HUDEP-2 (cell line): ENCODE measurements around the gene TOR4A.

Source experiments
- DNase-seq, 76 experiments: peaks; one replicate each; lab custom pipeline; 2025; ENCODE audit not compliant: unreplicated experiment in 76 of 76; lab: John Stamatoyannopoulos, UW

The TOR4A gene

DNA sequence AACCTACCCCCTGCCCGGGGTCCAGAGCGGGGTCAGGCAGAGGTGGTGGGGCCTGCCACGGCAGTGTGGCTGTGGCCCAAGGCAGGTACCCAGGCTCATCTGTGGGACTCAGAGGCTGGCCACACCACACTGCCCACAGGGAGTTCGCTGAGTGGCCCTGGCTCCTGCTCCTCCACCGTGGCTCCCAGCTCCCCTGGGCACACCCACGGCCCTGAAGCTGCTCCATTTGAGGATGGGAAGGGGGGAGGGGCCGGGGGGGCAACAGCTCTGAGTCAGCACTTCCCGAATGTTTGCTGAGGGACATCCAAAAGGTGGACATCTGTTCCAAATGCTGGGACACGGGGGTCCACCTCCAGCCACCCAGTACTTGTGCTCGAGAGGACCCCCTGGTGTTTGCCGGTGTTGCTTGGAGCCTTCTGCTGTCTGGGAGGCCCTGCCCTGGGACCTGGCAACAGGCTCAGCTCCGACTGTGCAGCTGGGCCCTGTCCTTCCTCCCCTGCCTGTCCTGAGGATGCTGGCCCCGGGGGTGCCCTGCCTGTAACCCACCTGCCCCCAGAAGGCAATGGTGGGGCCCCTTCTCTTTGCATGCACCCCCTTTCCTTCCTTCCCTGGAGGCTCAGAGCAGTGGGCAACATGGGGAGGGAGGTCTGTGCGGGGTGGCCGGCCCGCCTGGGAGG lies 27.0 kb downstream of the TOR4A start:
- DNase-seq: no peak

DNA sequence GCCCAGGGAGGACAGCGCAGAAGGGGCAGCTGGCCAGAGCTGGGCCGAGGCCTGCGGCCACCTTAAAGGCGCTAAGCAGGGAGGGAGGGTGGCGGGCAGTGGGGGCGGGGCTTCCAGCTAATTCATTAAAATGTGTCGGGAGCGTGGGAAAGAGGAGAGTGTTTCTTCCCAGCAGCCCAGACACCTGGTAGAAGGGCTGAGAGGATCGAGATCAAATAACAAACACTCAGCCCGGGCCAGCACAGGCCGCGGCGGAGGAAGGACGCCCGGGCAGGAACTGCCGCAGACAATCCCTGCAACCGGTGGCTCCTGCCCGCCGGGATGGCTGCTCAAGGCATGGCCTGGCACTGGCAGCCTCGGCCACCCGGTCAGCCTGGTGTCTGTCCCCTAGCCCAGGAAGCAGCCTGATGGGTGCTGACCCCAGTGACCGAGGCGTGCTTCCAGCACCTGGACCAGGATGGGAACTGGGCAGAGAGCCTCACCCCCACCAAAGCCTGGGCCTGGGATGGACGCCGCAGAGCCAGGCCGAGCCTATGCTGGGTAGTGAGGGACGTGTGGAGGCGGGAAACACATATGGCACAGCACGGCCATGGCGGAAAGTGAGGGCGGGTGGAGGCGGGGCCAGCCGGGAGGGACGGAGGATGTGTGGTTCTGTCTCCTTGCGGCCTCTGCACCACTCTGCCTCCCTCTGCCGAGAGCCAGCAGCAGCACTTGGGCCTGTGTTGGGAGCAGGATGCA lies 27.7 kb downstream of the TOR4A start:
- peak in 49 of 76 experiments; percentile 7 to 70 (median 36) for DNase-seq

DNA sequence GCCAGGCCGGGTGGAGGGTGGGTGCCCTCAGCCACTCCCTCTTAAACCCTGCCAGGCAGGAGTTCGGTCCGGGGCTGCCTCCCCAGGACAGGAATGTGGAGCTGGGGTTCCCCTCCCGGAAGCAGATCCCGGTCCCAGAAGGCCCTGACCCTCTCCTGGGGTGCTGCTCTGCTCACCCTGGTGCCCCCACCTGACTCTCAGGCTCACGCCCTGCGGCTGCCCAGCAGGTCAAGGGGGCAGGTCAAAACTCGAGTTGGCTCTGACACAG lies 28.2 kb downstream of the TOR4A start:
- DNase-seq: no peak

DNA sequence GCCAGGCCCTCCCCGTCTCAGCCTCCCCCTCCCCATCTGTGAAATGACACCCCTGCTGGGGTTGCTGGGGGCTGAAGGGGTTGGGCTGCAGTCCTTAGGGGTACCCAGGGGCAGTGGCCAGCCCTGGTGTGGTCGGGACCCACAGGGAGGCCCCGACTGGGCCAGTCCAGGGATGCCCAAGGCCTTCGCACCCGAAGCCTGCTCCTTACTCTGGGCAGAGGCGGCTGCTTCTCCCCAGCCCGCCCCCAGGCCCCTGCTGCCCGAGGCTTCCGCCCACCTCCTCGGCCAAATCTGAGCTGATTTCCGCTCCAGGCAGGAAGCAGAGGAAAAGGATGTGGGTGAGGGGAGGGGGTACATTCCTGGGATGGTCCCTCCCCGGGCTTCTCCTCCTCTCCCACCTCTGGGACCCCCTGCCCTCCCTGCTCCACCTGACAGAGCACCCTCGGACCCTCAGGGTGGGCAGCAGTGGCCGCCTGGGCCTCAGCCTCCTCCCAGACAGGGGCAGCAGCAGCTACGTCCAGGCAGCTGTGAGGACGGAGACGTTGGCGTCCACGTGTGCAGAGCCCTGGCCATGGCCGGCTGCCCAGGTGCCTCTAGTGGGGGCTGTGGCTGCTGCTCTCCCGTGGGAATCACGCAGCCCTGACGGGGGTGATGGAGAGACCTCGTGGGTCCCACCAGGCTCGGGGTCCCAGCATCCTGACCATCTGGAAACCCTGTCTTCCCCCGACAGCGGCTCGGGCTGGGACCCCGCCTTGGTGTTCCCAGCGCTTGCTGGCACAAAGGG lies 28.7 kb downstream of the TOR4A start:
- DNase-seq: no peak

DNA sequence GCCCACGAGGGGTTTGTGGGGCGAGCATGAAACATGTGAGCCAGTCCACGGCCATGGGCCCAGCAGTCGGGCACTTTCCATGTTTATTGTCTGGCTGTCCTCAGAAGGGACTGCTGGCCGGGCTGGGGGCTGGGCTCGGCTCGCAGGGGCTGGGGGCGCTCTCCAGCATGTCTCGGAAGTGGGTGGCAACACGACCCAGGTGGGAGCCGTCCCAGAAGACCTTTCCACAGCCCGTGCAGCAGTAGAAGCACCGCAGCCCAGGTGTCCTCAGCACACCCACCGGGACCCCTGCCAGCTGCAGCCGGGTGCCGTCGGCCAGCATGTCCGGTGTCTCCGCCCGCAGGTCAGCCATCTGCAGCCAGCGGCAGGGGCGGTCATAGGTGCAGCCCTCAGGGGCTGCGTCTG lies 29.3 kb downstream of the TOR4A start:
- DNase-seq: no peak

DNA sequence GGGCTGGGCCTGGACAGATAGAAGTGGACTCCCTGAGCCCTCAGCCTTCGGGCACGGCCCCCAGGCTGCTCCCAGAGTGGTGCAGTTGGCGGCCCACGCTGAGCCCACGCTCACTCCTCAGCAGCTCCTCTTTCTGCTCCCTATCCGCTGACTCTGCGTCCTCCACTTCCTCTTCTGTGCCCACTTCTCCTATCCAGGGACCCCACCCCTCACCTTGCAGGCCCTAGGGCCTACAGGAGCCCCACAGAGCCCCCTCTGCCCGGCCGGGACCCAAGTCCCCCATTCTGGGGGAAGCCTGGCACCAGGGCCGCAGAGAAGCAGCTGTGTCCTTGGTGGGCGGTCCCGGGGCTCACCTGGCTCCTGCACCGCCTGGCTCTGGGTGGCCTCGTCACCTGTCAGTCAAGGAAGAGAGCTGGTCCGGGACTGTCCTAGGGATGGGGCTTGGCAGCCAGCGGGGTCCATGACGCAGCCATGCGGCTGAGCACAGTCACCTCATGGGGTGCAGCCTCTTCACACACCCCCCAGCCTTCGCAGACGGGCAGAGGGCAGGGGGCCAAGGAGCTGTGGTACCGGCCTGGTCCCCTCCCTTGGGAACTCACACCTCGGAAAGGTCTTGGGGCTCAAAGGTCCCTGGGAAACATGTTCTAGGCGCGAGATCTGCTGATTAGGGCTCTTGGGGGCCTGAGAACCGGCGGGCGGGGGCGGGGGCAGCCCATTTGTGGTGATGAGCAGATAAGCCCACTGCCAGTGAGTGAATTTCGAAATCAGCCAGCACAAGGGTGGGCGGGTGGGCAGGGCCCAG lies 29.9 kb downstream of the TOR4A start:
- peak in 1 of 76 experiments; percentile 23 for DNase-seq

DNA sequence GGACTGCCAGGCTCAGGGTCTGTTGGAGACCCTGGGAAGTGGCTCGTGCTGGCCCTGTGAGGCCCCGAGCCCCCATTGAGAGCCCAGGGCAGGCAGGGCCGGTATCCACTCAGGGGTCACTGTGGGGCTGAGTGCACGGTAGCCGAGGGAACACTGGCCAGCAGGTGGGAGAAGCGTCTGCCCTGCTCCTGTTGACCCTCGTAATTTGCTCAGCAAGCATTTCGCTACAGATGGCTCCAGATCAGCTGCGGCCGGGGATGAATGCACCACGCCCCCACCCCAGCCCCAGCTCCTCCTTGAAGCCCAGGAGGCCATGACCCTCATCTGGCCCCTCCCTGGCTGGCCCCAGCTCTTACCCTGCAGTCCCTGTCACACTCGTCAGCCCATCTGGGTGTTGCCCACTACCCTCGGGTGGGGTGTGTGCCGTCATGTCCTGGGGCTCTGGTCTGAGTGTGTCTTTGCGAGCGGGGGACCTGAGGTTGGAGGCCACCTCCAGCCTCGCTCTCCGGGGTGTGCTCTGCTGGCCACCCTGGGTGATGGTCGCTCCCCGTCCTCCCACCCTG lies 30.6 kb downstream of the TOR4A start:
- no peak for DNase-seq

DNA sequence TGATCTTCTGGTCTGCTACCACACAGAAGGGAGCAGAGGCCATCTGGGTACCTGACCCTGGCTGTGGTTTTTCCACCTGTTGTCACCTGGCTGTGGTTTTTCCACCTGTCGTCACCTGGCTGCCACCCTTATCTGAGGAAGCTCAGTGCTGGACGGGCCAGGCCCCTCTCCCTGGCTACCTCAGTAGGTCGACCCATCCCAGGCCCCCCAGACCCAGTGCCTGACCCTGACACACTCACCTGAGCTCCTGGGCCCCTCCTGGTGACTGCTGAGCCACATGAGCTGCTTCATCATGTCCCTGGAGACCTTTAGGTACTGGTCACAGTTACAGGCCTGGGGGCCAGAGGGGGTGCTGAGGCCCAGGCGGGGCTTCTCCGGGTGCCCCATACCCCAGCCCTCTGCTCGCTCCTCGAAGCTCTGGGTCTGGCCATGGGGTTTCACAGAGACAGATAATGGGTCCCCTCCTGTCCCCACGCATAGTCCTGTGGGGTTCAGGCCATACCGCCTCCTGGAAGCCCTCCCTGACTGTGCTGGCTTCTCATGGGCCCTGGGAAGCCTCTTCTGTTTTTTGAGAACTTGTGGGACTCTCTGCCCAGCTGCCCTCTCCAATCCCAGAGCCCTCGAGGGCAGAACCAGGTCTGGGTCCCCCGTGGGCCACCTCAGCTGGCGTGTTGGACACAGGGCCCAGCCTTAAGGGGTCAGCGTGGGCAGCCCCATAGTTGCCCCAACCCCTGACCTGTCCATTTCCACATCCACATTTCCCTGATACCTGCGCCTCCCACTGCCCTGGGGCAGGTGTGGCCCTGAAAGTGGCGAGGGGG lies 32.1 kb downstream of the TOR4A start:
- DNase-seq: no peak

DNA sequence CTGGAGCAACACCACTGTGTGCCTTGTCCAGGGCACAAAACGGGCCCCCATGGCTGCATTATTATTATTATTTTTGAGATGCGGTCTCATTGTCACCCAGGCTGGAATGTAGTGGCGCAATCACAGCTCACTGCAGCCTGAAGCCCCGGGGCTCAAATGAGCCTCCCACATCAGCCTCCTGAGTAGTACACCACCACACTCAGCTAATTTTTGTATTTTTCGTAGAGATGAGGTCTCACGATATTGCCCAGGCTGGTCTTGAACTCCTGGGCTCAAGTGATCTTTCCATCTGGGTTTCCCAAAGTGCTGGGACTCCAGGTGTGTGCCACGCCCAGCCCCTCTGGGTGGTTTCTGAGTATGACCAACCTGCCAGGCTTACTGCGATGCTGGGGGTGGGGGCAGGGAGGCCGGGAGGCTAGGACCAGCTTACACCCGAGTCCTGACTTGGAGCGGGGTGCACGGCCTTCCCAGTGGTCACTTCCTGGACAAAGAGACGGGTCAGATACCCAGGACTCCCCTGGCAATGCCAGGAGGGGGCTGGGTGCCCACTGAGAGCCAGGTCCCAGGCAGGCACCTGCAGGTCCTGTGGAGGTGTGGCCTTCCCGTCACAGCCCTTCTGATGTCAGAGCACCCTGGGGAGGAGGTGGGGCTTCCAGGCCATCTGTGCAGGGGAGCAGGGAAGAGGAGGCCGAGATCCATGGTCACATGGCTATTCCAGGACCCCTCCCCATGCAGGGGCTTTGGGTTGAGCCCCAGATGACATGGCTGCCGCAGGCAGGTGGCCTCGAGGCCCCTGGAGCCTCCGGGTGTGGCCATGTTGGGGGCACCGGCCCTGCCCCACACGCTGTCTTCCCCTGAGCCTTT lies 32.9 kb downstream of the TOR4A start:
- DNase-seq: no peak

DNA sequence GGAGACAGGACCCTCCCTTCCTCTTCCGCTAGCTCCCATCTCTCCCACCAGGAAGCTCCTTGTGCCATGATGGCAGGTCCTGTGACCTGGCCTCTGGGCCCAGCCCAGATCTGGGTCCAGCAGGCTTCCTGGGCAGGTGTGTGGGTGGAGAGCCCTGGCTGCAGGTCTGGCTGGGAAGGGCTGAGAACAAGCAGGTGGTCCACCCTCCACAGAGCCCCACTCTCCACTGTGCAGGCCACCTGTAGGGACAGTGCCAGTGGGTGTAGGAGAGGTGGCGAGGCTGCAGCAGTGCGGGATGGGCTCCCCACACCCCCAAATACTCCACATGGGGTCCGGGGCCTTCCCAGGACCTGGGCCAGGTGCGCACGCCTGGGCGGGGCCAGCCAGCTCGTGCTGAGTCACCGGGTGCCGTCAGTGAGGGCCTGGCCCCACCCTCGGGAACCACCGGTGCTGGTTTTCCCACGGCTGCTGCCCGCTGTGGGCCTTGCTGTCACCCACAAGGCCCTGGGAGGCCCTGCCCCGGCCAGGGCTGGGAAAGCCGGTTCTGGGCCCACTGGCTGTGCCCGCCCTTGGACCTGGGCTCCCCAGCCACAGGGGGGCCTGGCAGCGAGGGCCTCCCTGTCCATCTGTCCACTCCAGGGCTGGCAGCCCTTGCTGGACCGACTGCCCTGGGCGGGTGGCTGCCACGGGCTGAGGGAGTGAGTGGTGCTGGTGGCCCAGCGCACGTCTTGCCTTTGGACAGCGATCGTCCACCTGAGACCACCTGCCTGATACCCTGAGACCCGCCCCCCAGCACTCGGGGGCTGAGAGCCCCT lies 33.9 kb downstream of the TOR4A start:
- DNase-seq: no peak

DNA sequence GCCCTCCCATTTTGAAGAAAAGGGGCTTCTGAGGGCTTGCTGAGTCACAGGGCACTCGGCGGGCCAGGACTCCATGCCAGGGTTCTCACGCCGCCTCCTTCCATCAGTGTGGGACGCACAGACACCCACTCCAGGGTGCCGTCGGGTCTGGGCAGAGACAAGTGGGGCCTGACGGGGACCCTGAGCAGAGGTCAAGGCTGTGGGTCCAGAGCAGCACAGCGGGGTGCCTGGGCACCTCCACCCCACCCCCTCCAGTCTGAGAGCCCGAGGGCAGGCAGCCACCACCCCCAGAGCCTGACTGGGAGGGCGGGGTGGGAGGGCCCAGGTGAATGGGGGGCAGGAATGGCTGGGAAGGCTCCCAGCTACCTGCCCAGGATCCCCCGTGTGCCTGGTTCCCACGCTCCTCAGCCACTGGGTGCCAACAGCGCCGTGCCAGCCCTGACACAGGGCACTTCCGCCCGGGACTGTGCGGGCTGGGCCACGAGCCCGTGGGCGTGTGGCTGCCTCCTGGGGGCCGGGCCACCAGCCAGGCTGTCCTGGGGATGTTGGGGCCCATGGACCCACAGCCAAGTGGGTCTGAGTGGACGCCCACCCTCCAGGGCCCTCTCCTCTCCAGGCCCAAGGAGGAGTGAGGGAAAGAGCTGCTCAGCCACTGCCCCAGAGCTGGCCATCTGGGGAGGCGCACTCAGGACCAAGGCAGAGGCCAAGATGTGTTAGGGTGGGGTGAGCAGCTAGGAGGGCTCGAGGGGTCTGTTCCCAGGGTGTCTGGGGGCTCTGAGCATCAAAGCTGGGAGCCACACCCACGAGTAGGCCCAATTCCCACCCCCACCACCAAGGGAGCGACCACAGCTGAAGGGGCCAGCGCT lies 34.7 kb downstream of the TOR4A start:
- no peak for DNase-seq

DNA sequence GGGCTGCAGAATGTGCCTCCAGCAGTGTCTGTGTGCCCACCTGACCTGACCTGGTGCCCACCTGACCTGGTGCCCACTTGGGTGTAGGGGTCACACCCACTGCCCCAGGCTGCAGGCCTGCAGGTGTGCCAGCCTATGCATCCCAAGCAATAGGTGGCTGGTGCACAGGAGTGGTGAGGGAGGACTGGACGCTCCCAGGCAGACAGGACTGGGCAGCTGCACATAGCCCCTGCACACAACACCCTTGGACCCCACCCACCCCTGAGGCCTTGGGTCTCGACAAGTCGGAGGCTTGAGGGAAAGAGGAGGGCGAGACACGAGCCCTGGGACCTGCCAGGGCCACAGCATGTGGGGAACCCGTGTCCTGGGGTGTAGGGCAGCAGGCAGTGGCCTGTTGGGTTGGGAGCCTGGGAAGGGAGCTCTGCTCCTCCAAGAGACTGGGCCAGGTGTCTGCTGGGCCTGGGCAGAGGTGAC lies 35.4 kb downstream of the TOR4A start:
- no peak for DNase-seq

DNA sequence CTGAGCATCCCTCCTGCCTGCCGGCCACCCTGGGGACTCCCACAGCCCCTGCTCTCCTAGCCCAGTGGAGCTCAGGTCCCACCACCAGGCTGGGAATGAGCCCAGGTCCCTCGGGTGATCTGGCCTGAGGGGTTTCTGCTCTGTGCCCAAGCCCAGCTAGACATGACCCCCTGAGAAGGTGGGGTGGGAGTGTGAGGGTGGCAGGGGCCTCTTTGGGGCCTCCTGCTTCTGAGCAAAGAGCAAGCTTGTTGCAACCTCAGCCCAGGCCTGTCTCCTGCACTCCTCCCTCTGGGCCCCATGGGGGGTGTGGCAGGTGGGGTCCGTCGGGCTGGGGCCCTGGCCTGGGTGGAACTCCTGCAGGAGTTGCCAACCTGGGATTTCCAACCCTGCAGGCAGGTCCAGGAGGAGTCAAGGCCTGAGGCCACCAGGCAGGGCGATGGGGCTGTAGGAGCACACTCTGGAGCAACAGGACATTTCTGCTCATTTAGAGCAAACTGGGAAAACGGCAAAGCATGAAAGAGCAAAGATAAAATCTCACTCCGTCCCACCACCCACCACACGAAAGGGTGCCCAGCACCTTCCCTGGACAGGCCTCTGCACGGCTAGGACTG lies 35.9 kb downstream of the TOR4A start:
- peak in 1 of 76 experiments; percentile 13 for DNase-seq

DNA sequence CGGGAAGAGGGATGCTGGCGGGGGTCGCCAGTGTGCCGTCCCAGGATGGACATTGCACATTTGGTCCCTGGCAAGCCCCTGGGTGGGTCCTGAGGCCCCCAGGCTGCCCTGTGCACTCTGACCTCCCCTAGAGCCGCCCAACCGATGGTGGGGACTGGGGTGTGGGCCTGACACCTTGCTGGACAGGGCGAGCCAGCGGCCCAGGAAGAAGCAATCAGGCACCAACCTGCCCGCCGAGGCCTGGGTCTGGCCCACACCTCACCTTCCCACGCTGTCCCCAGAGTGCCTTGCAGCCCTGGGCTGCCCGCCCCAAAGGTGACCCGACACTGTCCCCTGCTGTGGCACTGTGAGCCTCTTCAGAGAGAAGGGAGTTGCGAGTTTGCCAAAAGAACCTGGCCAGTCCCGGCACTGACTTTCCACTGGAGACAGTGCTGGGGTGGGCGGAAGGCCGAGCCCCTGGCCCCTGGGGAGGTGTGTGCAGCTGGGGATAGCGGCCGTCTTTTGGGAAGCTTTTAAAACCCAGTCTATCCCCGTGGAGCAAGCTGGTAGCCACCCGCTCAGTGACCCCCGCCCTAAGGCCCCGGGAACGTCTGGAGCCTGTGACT lies 36.5 kb downstream of the TOR4A start:
- DNase-seq: no peak

DNA sequence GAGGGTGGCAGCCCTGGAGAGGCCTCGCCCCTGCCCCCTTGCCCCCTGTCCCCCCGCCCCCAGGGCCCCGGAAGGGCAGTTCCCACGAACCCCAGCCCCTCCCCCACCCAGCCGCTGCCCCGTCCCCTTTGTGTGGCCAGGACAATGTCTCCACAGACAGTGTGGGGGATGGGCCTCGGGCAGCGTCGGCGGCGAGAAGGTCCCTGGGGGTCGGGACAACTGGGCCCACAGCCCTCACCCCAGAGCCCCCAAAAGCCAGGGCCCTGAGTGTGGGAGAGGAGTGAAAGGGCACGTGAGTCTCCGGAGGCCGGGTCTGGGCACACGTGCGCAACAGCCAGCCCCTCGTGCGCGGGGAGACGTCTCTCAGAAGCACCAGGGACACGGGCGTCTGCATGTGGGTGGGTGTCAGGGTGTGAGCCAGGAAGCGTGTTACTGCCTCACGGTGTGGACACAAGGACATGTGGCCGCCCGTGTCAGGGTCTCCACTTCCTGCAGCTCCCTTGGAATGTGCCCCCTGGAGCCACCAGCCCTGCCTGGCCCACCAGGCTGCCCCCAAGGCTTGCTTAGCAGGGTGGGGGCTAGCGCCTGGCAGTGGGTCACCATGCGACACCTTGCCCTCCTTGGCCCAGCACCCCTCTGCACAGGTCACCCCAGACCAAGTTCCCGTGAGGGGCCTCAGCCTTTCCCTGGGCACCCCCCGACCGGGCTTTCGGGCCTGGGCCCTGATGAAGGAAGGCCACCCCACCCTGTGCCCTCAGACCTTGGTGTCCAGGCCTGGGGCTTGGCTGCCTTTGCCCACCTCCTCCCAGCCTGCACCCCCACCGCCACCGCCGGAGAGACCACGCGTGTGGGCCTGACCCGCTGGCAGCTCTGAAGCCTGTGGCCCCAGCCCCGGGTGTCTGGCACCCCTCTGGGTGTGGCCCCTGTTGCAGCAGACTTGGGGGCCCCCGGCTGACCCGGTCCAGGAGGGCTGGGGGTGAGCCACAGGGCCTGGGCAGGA lies 37.3 kb downstream of the TOR4A start:
- DNase-seq: no peak
